HG03280 (cell line): ENCODE results near the gene MTARC1.

Experiments used
- ATAC-seq: cut with Tn5 transposase; IDR thresholded peaks from one replicate; pipeline ENCODE4 v1.9.1; 2021; ENCODE audit warnings: mild to moderate bottlenecking, moderate library complexity; ENCODE audit not compliant: unreplicated experiment

Gene MTARC1

GRCh38 chr1:220803401-220804201 is 16.9 kb downstream of the MTARC1 start:
- no peak for ATAC-seq

DNA sequence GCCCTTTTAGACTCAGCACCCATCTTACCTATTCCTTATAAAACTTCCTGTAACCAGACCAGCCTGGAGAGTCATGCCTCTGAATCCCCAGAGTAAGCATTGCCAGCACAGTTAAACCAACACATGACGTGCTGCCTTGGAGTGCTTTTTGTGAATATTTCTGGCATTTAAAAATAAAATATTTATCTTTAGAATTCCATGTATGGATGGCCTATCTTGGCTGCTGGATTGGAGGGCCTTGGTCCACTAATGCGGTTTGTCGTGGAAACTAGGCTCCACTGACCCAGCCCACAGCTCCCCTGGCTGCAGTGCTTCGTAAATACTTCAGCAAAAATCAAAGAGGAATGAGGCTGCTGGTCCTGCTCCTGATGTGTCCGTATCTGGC is 17.5 kb downstream of the MTARC1 start:
- no peak for ATAC-seq

- no peak for ATAC-seq
Observed at GRCh38 chr1:220806408-220806807, 19.7 kb downstream of the MTARC1 start.

DNA sequence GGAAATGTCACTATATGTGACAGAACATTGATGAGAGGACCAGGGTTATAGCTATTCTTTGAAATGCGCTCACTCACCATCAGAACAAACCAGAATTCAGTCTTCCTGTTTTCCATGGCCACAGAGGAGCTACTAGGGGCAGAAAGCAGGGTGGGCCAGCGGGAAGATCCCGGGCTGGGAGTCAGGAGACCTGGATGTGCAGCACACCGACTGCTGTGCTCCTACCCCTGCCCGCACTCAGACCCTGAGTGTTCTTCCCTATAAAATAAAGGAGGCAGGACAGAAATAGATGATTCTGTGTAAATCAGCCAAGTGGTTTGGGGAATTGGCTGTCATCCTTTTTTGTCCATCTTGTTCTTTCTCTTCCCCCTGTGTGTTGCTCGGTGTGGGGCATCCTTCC is 21.0 kb downstream of the MTARC1 start:
- no peak for ATAC-seq

DNA sequence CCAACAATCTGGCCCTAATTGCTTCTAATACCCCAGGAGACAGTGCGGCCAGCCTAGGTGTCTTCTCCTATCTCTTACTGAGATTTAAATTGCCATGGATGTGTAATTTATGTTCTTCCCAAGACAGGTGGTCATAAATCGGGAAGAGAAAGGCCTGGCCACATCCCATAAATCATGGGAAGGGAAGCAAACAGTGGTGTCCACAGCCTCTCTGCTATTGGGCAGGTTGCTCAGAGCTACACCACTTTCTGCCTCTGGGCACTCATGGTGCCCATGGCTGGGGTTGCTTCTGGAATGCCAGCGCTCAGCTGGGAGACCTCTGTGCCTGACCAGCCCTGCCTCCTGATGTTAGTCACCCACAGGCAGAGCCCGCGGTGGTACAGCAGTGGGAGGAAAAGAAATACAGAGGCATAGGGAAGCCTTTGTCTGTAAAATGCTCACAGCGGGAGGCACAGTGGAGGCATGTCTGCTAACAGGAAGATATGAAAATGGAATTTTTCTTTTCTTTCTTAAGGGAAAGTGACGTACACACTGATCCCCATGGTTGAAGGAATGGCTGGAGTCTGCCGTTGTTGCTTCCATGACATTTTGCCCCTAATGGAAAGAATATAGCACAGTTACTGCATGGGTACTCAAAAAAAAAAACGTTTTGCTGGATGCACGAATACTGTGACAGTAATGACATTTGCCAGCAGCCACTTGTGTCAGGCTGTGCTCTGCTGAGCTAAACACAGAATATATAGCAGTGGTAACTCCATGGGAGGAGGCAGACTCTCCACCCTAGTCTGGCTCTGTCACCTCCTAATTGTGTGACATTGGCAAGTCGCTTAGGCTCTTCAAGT is 21.9 kb downstream of the MTARC1 start:
- no peak for ATAC-seq

DNA sequence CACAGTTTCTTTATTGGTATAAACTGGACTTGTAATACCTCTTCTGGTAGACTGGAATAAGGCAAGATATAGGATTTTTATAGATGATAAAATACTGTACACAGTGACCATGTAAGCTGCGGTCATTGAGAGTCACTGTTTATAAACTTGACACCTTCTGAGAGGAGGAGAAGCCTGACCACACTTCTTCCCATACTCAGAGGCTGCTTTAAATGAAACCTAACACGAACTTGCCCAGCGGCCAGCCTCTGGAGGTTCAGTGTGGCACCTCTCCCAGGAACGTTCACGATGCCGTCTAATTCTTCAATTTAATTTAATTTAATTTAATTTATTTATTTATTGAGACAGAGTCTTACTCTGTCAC is 22.5 kb downstream of the MTARC1 start:
- ATAC-seq = no peak

GRCh38 chr1:220809704-220810103 is 23.0 kb downstream of the MTARC1 start:
- peak; percentile 8 for ATAC-seq

DNA sequence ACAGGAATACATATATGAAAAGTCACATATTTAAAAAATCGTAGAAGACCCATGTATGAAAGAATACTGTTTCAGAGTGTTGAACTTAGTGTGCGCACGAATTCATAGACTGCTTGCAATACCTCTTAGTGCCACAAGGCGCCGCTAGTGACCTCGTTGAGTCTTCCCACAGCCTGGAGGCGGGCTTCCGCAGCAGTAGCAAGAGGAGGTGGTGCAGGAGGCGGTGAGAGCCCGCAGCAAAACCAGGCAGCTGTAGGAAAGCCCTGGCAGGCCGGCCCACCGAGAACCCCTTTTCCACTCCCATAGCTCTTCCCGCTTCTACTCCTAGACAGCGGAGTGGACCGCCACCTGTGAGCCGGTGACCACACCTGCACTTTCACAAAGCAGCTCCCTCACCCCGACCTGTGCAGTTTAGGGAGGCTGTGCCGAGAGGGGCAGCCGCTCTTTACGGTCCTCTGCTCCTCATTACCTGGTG is 23.5 kb downstream of the MTARC1 start:
- ATAC-seq = peak; percentile 94

- ATAC-seq = no peak
Observed at GRCh38 chr1:220810963-220811362, 24.2 kb downstream of the MTARC1 start.

- ATAC-seq = no peak
Observed at GRCh38 chr1:220811695-220812094, 25.0 kb downstream of the MTARC1 start.

DNA sequence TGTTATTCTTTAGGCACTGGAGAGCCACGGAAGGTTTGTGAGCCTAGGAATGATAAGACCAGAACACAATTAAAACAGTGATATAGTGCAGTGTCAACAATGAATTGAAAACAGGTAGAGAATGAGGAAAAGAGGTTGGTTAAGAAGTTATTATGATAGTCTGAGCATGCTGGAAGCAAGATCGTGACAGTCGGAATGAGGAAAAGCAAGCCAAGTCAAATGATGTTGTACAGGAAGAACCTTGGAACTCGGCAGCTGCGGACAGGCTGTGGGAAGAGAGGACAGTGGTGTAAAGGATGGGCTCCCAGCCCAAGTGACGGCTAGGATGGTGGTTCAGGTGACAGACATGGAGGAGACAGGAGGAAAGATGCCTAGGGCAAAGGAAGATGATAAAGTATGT is 25.6 kb downstream of the MTARC1 start:
- ATAC-seq = no peak

GRCh38 chr1:220813013-220813412 is 26.3 kb downstream of the MTARC1 start:
- ATAC-seq = no peak

- ATAC-seq = no peak
Observed at GRCh38 chr1:220815409-220815808, 28.7 kb downstream of the MTARC1 start.

DNA sequence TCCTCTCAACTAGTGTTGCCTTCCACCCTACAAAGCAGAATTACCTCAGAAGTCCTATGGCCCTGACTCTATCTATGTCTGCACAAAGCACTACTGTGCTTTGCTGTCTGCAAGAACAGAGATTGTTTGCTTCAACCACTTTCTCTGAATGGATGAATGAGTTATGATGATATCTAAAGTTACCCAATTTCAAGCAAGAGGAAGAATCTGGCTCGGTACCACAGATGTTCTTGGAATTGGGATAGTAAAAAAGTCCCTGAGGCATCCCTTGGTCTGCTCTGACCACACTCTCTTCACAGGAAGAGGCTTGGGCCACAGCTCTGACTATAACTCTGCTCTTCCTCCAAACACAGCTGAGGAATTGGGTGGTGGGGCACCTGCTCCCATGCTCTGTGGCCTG is 31.2 kb downstream of the MTARC1 start:
- no peak for ATAC-seq

DNA sequence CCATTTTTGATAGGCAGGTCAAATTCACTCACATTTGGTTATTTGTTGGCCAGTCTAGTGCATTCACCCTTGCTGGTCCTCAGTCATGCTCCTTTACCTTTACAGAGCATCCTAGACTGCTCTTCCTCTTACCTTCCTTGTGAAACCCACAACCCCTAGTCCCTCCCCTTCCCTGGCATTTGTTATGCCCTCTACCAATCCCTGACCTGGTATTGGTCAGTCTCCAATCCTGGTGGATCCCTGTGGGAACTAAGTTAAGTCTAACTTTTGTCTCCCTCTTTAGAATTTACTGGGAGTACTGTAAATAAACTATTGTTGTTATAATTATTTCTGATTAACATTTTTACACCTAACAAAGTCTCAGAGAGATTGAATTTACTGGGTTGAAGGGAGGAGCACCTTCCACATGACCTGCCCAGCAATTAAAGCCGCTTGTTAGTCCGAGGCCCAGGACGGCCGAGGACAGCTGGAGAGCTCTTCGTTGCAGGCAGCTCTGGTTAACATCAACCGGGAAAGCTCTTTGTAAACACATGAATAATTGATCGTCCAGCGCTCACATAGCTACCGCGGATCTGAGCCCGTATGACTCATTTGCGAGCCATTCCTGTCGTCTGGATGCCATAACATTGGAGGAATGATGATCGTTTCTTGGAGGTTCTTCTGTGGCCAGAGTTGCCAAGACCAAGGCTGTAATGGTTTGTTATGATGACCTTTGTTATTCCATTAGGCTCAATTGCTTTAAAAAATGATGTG is 31.9 kb downstream of the MTARC1 start:
- ATAC-seq = no peak

GRCh38 chr1:220819467-220820026 is 32.8 kb downstream of the MTARC1 start:
- ATAC-seq = no peak

GRCh38 chr1:220824031-220824989 is 37.6 kb downstream of the MTARC1 start:
- no peak for ATAC-seq

- ATAC-seq = no peak
Observed at GRCh38 chr1:220825819-220826551, 39.3 kb downstream of the MTARC1 start.

DNA sequence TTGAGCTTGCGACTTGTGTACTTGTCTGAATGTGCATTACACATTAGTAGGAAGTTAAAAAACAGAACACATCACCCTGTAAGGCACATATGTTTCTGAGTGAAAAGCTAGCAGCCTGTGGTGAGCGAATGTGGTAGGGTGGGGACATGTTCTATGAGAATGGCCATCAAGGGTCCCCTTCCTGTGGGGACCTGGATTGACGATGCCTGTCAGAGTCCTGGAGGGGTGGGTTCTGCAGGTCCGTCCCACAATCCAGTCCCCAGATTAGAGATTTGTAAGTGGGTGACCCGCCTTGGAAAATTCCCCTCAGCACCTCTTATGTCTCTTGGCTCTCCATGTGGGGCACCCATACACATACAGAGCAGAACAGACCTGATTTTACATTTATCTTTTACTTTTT is 40.0 kb downstream of the MTARC1 start:
- ATAC-seq = no peak
